Choroid plexus epithelial cell (primary cell): ENCODE measurements around the gene MOK.

Source experiments
- DNase-seq: peaks from one replicate; pipeline ENCODE4 v3.0.0-alpha.2; 2010; ENCODE audit warnings: low read depth
- H3K4me3 ChIP-seq: 2 replicates; pipeline ENCODE4 v1.5.1; 2011; ENCODE audit warnings: low read depth, mild to moderate bottlenecking, control low read depth, low read length, moderate library complexity
- TF ChIP-seq, protein P1 (sequence below): conservative IDR thresholded peaks from 2 replicates; pipeline ENCODE4 v1.5.1; 2011; ENCODE audit warnings: low read depth, mild to moderate bottlenecking, control low read depth, inconsistent platforms, low read length, moderate library complexity

MOK gene

DNA sequence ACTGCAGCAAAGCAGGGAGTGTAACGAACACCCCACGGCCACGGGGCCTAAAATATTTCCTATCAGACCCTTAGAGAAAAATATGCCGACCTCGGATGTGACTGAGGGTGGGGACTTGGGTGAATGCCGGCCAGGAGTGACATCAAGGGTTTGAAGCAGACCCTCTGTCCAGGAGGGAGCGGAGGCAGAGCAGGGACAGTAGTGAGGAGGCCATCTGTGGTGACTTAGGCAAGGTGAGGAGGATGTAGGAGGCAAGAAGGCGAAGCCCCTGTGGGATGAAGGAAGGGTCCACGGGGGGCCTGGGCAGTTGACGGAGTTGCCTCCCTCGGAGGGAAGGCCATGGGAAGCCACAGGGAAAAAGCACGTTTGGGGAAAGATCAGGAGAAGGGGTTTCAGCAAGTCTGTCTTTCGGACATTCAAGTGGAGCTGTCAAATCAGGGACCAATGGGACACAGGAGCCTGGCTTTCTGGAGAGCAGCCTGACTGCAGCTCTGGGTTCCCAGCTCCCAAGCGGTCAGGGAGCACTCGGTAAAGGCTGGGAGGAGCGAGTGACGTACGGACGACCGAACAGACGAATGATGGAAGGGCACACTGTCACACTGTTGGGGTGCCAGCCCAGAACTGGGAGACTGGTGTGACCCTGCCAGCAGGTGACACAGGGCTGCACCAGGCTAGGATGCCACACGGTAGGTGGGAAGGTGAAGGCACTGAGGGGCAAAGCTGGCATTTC, 74.3 kb downstream of the MOK start:
- TF ChIP-seq, protein P1, sequence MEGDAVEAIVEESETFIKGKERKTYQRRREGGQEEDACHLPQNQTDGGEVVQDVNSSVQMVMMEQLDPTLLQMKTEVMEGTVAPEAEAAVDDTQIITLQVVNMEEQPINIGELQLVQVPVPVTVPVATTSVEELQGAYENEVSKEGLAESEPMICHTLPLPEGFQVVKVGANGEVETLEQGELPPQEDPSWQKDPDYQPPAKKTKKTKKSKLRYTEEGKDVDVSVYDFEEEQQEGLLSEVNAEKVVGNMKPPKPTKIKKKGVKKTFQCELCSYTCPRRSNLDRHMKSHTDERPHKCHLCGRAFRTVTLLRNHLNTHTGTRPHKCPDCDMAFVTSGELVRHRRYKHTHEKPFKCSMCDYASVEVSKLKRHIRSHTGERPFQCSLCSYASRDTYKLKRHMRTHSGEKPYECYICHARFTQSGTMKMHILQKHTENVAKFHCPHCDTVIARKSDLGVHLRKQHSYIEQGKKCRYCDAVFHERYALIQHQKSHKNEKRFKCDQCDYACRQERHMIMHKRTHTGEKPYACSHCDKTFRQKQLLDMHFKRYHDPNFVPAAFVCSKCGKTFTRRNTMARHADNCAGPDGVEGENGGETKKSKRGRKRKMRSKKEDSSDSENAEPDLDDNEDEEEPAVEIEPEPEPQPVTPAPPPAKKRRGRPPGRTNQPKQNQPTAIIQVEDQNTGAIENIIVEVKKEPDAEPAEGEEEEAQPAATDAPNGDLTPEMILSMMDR: no peak
- no peak overlapping the region for H3K4me3 ChIP-seq
- DNase-seq: no peak

- no peak for DNase-seq
- H3K4me3 ChIP-seq: no peak overlapping the region
- TF ChIP-seq, protein P1: no peak
Measured at GRCh38 chr14:102229739-102230092, 75.2 kb downstream of the MOK start.

DNA sequence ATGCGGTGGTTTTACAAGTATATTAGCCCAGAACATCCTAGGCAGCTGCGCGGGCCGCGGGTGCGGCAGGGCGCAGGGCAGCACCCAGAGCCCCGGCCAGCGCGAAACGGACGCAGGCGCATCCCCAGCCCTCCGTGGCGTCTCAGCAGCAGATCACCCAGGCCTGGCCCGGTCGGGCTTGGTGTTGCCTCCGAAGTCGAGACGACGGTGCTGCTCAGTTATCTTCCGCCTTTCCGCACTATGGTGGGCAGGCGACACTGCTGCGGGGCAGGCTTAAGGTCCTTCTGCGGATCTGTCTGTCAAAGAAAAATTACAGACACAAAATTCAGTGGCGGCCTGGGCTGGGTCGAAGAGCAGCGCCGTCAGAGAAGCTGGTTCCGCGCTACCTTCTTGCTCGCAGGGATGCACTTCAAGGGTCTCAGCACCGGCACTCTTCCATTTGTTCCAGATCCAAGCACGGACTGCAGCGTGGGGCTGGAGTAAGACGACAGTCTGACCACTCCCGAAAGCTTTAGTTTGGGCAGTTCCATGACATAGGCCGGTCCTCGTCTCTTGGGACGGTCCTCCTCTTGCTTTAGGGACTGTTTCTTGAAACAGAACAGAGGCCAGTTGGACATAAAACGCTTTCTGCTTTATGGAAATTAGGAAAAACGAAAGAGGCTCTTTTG, 75.8 kb downstream of the MOK start:
- TF ChIP-seq, protein P1: no peak
- H3K4me3 ChIP-seq: no peak overlapping the region
- no peak for DNase-seq

GRCh38 chr14:102227184-102227964, 77.6 kb downstream of the MOK start:
- TF ChIP-seq, protein P1: no peak
- H3K4me3 ChIP-seq: no peak overlapping the region
- DNase-seq: no peak

- TF ChIP-seq, protein P1: no peak
- no peak overlapping the region for H3K4me3 ChIP-seq
- no peak for DNase-seq
Measured at GRCh38 chr14:102226356-102227125, 78.4 kb downstream of the MOK start.

GRCh38 chr14:102225936-102226335, 79.0 kb downstream of the MOK start:
- DNase-seq: no peak
- TF ChIP-seq, protein P1: no peak
- H3K4me3 ChIP-seq: no peak overlapping the region
